Mesothelial cell of epicardium (in vitro differentiated cells): ENCODE measurements around the gene SGMS1. TPM values are rescaled to one million over a fixed set of nuclear protein-coding genes. Genes with fewer than 3 reads are reported as not detected.

Experiments
- DNase-seq, 2 experiments: peaks; one replicate each; pipeline ENCODE4 v3.0.0; 2021; ENCODE audit warnings: low spot score in 2 of 2; ENCODE audit not compliant: unreplicated experiment in 2 of 2
- H3K27ac Mint-ChIP-seq: 2 replicates; pipeline ENCODE4 v1.8.0; 2021; ENCODE audit warnings: mixed read lengths
- H3K27me3 Mint-ChIP-seq: 2 replicates; pipeline ENCODE4 v1.8.0; 2021; ENCODE audit warnings: low read depth, mixed read lengths
- H3K36me3 Mint-ChIP-seq: 2 replicates; pipeline ENCODE4 v1.8.0; 2021; ENCODE audit warnings: mixed read lengths
- H3K4me1 Mint-ChIP-seq: 2 replicates; pipeline ENCODE4 v1.8.0; 2021; ENCODE audit warnings: mixed read lengths
- H3K4me3 Mint-ChIP-seq: 2 replicates; pipeline ENCODE4 v1.8.0; 2021; ENCODE audit warnings: mild to moderate bottlenecking, moderate library complexity, mixed read lengths
- H3K9me3 Mint-ChIP-seq: 2 replicates; pipeline ENCODE4 v1.8.0; 2021; ENCODE audit warnings: mixed read lengths
- CTCF ChIP-seq: fragments of 200-600 bp; sonication (generic); IDR thresholded peaks from one replicate; pipeline ENCODE4 v1.5.0; 2021; ENCODE audit warnings: antibody characterized with exemption; ENCODE audit not compliant: unreplicated experiment
- total RNA-seq: library from RNA; stranded (reverse); gene quantifications from 3 replicates; pipeline ENCODE4 v1.2.1, GENCODE V29; 2021

The SGMS1 gene
- total RNA-seq, 1 donor from 2014 or later, result 14.9 TPM

DNA sequence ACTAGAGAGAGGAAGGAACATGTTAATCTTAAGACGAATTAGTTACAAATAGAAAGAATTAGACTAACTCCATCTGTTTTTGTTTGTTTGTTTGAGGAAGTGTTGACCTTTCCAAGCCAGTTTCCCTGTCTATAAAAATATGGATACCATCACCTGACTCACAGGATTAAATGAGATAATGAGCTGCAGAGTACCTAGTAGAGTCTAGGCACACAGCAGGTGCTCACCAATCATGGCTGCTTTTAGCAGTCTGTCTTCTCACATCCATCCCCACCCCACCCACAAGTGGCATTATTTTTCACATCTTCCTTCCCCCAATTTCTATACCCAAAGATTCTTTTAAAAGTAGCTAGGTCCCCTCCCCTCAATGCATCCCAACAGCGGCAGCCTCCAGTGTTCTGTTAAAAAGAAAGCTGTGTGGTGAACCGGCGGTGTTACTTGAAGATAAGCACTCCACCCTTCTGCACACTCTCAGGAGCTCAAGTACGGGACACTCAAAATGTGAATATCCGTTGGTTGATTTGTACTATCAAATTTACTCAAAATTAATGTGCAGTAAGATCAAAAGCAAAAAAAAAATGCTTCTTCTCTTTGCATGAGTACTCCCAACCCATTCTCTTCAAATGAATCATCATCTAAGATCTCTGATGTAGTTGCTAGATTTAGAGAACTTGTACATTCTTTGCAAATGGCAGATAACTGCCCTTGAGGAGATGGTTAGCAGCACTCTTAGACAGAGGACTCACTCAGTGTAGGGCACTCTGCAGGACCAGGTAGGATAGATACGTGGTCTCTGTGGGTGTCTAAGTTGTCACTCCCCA, 227.1 kb downstream of the SGMS1 start:
- Mint-ChIP-seq H3K27ac (no peak overlapping the region), H3K4me3 (no peak overlapping the region), H3K36me3 (no peaks in the 10 kb centered on the region), H3K9me3 (no peaks in the 10 kb centered on the region), H3K4me1 (peaks cover 4% of the 10 kb centered on the region), H3K27me3 (no peaks in the 10 kb centered on the region)
- no peak for TF ChIP-seq CTCF
- DNase-seq, result no peak

DNA sequence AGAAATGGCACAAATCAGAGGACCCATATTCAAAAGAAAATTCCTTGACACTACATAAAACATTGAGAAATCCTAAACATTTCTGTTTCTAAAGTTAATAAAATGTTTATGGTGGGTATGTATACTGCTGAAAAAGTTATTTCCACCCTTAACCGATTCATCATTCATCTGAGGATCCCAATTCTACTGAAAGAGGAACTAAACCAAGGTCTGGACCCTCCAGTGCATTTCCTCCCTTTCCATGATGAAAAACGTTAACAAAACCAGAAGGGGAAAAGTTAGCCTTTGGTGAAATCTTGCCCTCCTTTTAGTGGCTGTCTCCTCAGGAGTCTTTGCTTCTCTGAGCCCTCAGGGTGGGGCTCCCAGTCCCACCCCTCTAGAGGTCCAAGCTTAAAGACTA, 227.9 kb downstream of the SGMS1 start:
- H3K9me3 Mint-ChIP-seq, result no peaks in the 10 kb centered on the region
- H3K4me1 Mint-ChIP-seq, result peaks cover 4% of the 10 kb centered on the region
- no peaks in the 10 kb centered on the region for H3K36me3 Mint-ChIP-seq
- TF ChIP-seq CTCF, result no peak
- H3K27me3 Mint-ChIP-seq, result no peaks in the 10 kb centered on the region
- H3K27ac Mint-ChIP-seq, result no peak overlapping the region
- DNase-seq, result no peak
- H3K4me3 Mint-ChIP-seq, result no peak overlapping the region

GRCh38 chr10:50395271-50395670, 228.5 kb downstream of the SGMS1 start:
- H3K4me3 Mint-ChIP-seq, result no peak overlapping the region
- H3K27ac Mint-ChIP-seq, result no peak overlapping the region
- TF ChIP-seq CTCF, result no peak
- DNase-seq, result no peak
- no peaks in the 10 kb centered on the region for H3K27me3 Mint-ChIP-seq
- H3K36me3 Mint-ChIP-seq, result peaks cover 1% of the 10 kb centered on the region
- H3K4me1 Mint-ChIP-seq, result peaks cover 4% of the 10 kb centered on the region
- no peaks in the 10 kb centered on the region for H3K9me3 Mint-ChIP-seq

DNA sequence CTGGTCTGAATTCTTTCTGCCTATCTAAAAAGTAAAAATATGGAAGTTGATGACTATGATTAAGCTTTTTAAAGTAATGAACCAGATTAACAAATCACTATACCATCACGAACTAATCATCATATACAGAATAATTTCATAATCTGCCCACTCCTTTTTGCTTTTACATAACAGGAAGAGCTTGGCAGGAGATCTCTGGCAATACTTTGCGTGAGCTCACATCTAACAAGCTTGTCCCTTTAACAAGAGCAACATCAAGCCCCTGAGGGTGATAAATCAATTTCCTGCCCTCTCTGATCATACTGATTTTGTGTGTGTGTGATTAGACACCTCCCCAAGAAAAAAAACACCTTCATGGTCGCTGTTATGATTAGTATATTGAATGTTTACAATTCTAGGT, 228.9 kb downstream of the SGMS1 start:
- Mint-ChIP-seq H3K27ac (no peak overlapping the region), H3K4me1 (peaks cover 4% of the 10 kb centered on the region), H3K9me3 (no peaks in the 10 kb centered on the region), H3K36me3 (peaks cover 1% of the 10 kb centered on the region), H3K4me3 (no peak overlapping the region), H3K27me3 (no peaks in the 10 kb centered on the region)
- DNase-seq, result no peak
- no peak for TF ChIP-seq CTCF

DNA sequence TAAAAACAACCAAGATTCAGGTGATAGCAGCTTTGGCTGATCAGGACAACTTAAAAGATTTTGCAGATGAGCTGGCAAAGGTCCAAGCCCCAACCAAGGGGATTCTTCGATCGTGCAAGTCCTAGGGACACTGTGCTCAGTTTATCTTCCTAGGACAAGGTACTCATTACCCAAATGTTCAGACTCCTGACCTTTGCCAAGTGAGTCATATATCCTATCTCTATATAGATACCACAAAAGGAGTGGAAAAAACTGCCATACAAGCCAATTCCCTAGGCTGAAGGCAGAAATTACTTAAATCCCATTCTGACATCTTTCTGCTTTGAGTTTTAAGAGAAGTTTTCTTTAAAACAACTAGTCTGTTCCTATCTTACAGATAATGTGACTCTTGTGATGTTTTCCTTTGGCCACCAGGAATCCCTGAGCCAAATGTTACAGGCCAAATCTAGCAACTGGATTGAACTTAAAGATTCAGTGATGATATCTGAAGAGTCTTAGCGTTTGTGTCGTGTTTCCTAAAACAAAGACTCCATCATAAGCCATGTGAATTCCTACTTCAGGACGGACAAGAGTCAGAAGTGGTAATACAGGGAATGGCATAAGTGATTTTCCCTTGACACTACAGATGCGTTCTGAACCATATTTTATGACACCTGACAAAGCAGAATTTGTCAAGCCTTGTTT, 229.8 kb downstream of the SGMS1 start:
- H3K4me3 Mint-ChIP-seq, result no peak overlapping the region
- H3K27ac Mint-ChIP-seq, result no peak overlapping the region
- no peak for DNase-seq

More for the DNA sequence above, 229.8 kb downstream of the SGMS1 start:
- Mint-ChIP-seq H3K9me3 (no peaks in the 10 kb centered on the region), H3K36me3 (peaks cover 1% of the 10 kb centered on the region), H3K4me1 (peaks cover 2% of the 10 kb centered on the region), H3K27me3 (no peaks in the 10 kb centered on the region)
- TF ChIP-seq CTCF, result no peak
